SK-N-MC (cell line): ENCODE measurements around the gene GNE.
"Not testable (repeated sequence)": the region's sequence is repeated elsewhere in the genome, so short reads cannot be mapped to it uniquely, and the experiment has no call there.

Experiments used
- DNase-seq: peaks from one replicate; pipeline ENCODE4 v3.0.0-alpha.2; 2011; ENCODE audit warnings: low read depth, low spot score
- H3K27ac ChIP-seq: fragments of 200-600 bp; sonication (generic); 2 replicates; pipeline ENCODE4 v1.5.1; 2016; ENCODE audit warnings: mixed run types
- H3K36me3 ChIP-seq: fragments of 200-600 bp; sonication (generic); 2 replicates; pipeline ENCODE4 v1.6.1; 2017; ENCODE audit warnings: antibody characterized with exemption, low read length, mixed read lengths; ENCODE audit not compliant: insufficient read depth
- H3K4me3 ChIP-seq: fragments of 200-600 bp; sonication (generic); 2 replicates; pipeline ENCODE4 v1.5.1; 2016
- H3K9ac ChIP-seq: fragments of 200-600 bp; sonication (generic); 2 replicates; pipeline ENCODE4 v1.8.0; 2017; ENCODE audit warnings: mixed run types, mixed read lengths; ENCODE audit not compliant: insufficient read length
- H3K9me3 ChIP-seq: fragments of 200-600 bp; sonication (generic); 2 replicates; pipeline ENCODE4 v1.6.1; 2017; ENCODE audit warnings: low read depth, mild to moderate bottlenecking, antibody characterized with exemption, low read length, moderate library complexity, mixed read lengths
- EZH2 ChIP-seq: fragments of 200-600 bp; sonication (generic); IDR thresholded peaks from one replicate; pipeline ENCODE4 v1.6.1; 2017; ENCODE audit warnings: antibody characterized with exemption
- FOXP2 ChIP-seq: optimal IDR thresholded peaks from 2 replicates; pipeline ENCODE3; 2011; ENCODE audit warnings: mild to moderate bottlenecking, moderate library complexity; ENCODE audit not compliant: insufficient read depth; ENCODE audit errors: extremely low read length, control extremely low read depth
- POLR2AphosphoS5 ChIP-seq: IDR thresholded peaks from 2 replicates; pipeline ENCODE4 v1.6.1; 2012; ENCODE audit warnings: mild to moderate bottlenecking, low read depth, low read length, borderline replicate concordance

GNE gene

GRCh38 chr9:36258208-36258995 is at the start of gene GNE:
GNE (minus strand) TSS chr9:36258448; CDS start chr9:36249355, 9,093 bp downstream.
- peak within 1 kb of the TSS; percentile 91 for H3K4me3 ChIP-seq
- DNase-seq: no peak

GRCh38 chr9:36306471-36307306 is 48.4 kb upstream of the GNE start:
- Histone ChIP-seq H3K27ac (no peak overlapping the region), H3K9me3 (no peaks in the 10 kb centered on the region), H3K36me3 (no peaks in the 10 kb centered on the region), H3K4me3 (no peak overlapping the region), H3K9ac (no peak overlapping the region)
- DNase-seq: no peak
- TF ChIP-seq POLR2AphosphoS5: no peak
- TF ChIP-seq FOXP2: no peak
- TF ChIP-seq EZH2: no peak

More at GRCh38 chr9:36258208-36258995, at the start of gene GNE:
- Histone ChIP-seq H3K36me3 (no peaks in the 10 kb centered on the region), H3K9me3 (no peaks in the 10 kb centered on the region), H3K27ac (no peak within 1 kb of the TSS), H3K9ac (peak within 1 kb of the TSS; percentile 73)
- peak; percentile 61 for TF ChIP-seq FOXP2
- TF ChIP-seq EZH2: no peak
- TF ChIP-seq POLR2AphosphoS5: peak; percentile 72

- H3K36me3 ChIP-seq, H3K9ac ChIP-seq, DNase-seq, H3K4me3 ChIP-seq, H3K27ac ChIP-seq, H3K9me3 ChIP-seq: not testable (repeated sequence)
Observed at GRCh38 chr9:36304366-36304765, 46.1 kb upstream of the GNE start.

GRCh38 chr9:36301227-36301626 is 43.0 kb upstream of the GNE start:
- no peak for DNase-seq
- no peaks in the 10 kb centered on the region for H3K36me3 ChIP-seq
- no peak overlapping the region for H3K27ac ChIP-seq
- no peaks in the 10 kb centered on the region for H3K9me3 ChIP-seq
- no peak overlapping the region for H3K4me3 ChIP-seq
- TF ChIP-seq EZH2: no peak
- TF ChIP-seq POLR2AphosphoS5: no peak
- no peak for TF ChIP-seq FOXP2
- H3K9ac ChIP-seq: no peak overlapping the region

- H3K9ac ChIP-seq: no peak overlapping the region
- no peak overlapping the region for H3K27ac ChIP-seq
- TF ChIP-seq EZH2 (no peak), FOXP2 (no peak), POLR2AphosphoS5 (no peak)
- H3K9me3 ChIP-seq: no peaks in the 10 kb centered on the region
- H3K36me3 ChIP-seq: no peaks in the 10 kb centered on the region
- H3K4me3 ChIP-seq: no peak overlapping the region
- peak; percentile 20 for DNase-seq
Observed at GRCh38 chr9:36298566-36298965, 40.3 kb upstream of the GNE start.

GRCh38 chr9:36297798-36298197 is 39.5 kb upstream of the GNE start:
- DNase-seq: no peak
- no peak overlapping the region for H3K9ac ChIP-seq
- no peak overlapping the region for H3K27ac ChIP-seq
- H3K36me3 ChIP-seq: no peaks in the 10 kb centered on the region
- H3K9me3 ChIP-seq: no peaks in the 10 kb centered on the region
- no peak for TF ChIP-seq POLR2AphosphoS5
- no peak for TF ChIP-seq FOXP2
- no peak for TF ChIP-seq EZH2
- no peak overlapping the region for H3K4me3 ChIP-seq

GRCh38 chr9:36294996-36295395 is 36.7 kb upstream of the GNE start:
- not testable (repeated sequence) for H3K4me3 ChIP-seq, DNase-seq, H3K27ac ChIP-seq, H3K9ac ChIP-seq, H3K9me3 ChIP-seq, H3K36me3 ChIP-seq

- no peak for DNase-seq
- TF ChIP-seq FOXP2: no peak
- TF ChIP-seq POLR2AphosphoS5: no peak
- TF ChIP-seq EZH2: no peak
- no peak overlapping the region for H3K4me3 ChIP-seq
- H3K9ac ChIP-seq: no peak overlapping the region
- no peaks in the 10 kb centered on the region for H3K36me3 ChIP-seq
- H3K27ac ChIP-seq: no peak overlapping the region
- H3K9me3 ChIP-seq: no peaks in the 10 kb centered on the region
Observed at GRCh38 chr9:36293918-36294317, 35.7 kb upstream of the GNE start.

- H3K36me3 ChIP-seq: no peaks in the 10 kb centered on the region
- no peak overlapping the region for H3K9ac ChIP-seq
- no peaks in the 10 kb centered on the region for H3K9me3 ChIP-seq
- no peak for DNase-seq
- no peak overlapping the region for H3K4me3 ChIP-seq
- TF ChIP-seq POLR2AphosphoS5 (no peak), EZH2 (no peak), FOXP2 (no peak)
- no peak overlapping the region for H3K27ac ChIP-seq
Observed at GRCh38 chr9:36293171-36293570, 34.9 kb upstream of the GNE start.
